Peyer's patch (tissue), 4 donors: ENCODE results near the gene NEK4.

ENCODE experiments used
- POLR2A ChIP-seq, 2 donors: fragments of 450-650 bp; IDR thresholded peaks; one replicate each; pipeline ENCODE4 v1.5.1; 2017; ENCODE audit warnings: antibody characterized with exemption in 2 of 2, mild to moderate bottlenecking in 2 of 2, moderate library complexity in 2 of 2
- TF ChIP-seq, protein P1 (sequence below), 6 experiments: fragments of 450-650 bp in 4 of 6; fragments of 200-600 bp in 2 of 6; sonication (generic) in 1 of 6; IDR thresholded peaks; one replicate each; pipeline ENCODE4 v1.5.1; 2017 to 2019; ENCODE audit warnings: antibody characterized with exemption in 6 of 6, mild to moderate bottlenecking in 3 of 6, moderate library complexity in 1 of 6

- TF ChIP-seq POLR2A (IDR thresholded peaks at IDR 0.05), result no peak
- TF ChIP-seq, protein P1, sequence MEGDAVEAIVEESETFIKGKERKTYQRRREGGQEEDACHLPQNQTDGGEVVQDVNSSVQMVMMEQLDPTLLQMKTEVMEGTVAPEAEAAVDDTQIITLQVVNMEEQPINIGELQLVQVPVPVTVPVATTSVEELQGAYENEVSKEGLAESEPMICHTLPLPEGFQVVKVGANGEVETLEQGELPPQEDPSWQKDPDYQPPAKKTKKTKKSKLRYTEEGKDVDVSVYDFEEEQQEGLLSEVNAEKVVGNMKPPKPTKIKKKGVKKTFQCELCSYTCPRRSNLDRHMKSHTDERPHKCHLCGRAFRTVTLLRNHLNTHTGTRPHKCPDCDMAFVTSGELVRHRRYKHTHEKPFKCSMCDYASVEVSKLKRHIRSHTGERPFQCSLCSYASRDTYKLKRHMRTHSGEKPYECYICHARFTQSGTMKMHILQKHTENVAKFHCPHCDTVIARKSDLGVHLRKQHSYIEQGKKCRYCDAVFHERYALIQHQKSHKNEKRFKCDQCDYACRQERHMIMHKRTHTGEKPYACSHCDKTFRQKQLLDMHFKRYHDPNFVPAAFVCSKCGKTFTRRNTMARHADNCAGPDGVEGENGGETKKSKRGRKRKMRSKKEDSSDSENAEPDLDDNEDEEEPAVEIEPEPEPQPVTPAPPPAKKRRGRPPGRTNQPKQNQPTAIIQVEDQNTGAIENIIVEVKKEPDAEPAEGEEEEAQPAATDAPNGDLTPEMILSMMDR (IDR thresholded peaks at IDR 0.05), result no peak
Observed at GRCh38 chr3:52774066-52774713, 3.5 kb upstream of the NEK4 start.
